Psoas muscle (tissue), 8 donors: ENCODE results near the gene NFE2. TPM values are rescaled to one million over a fixed set of nuclear protein-coding genes. Genes with fewer than 3 reads are reported as not detected.

ENCODE experiments used
- ATAC-seq, 4 donors: fragments of 200-7000 bp; cut with Tn5 transposase; one replicate each; pipeline ENCODE4 v1.9.1; 2020; ENCODE audit warnings: moderate library complexity in 3 of 4, mild to moderate bottlenecking in 2 of 4
- DNase-seq, 2 donors: peaks; one replicate each; pipeline ENCODE4 v3.0.0-alpha.2; 2020
- H3K27ac ChIP-seq: fragments of 200-600 bp; one replicate; pipeline ENCODE4 v1.8.0; 2022
- H3K27me3 ChIP-seq, 3 donors: fragments of 200-600 bp in 1 of 3; one replicate each; pipeline versions ENCODE4 v1.6.1 to v1.8.0; 2013 to 2022; ENCODE audit warnings: low read length in 2 of 3, mild to moderate bottlenecking in 2 of 3, moderate library complexity in 1 of 3; ENCODE audit not compliant: insufficient read depth in 3 of 3
- H3K36me3 ChIP-seq, 2 donors: fragments of 200-600 bp in 1 of 2; one replicate each; pipeline versions ENCODE4 v1.6.1 to v1.8.0; 2013 to 2022; ENCODE audit warnings: low read depth in 1 of 2, mild to moderate bottlenecking in 1 of 2, moderate library complexity in 1 of 2; ENCODE audit not compliant: insufficient read depth in 1 of 2
- H3K4me1 ChIP-seq: fragments of 200-600 bp; one replicate; pipeline ENCODE4 v1.8.0; 2022
- H3K4me3 ChIP-seq: fragments of 200-600 bp; one replicate; pipeline ENCODE4 v1.8.0; 2022; ENCODE audit warnings: mild to moderate bottlenecking
- H3K9me3 ChIP-seq: fragments of 200-600 bp; one replicate; pipeline ENCODE4 v1.8.0; 2022
- CTCF ChIP-seq: fragments of 200-600 bp; IDR thresholded peaks from one replicate; pipeline ENCODE4 v1.8.0; 2022; ENCODE audit warnings: antibody characterized with exemption
- WGBS, 3 donors: extraction: QIAGEN DNeasy Blood & Tissue Kit; methylation state at CpG; one replicate each; pipeline versions ENCODE4 v1.1.6 to v1.1.7; 2013; 5-methylcytosine and 5-hydroxymethylcytosine counted together
- intact Hi-C, 2 donors: fragments of 100-400 bp; cut with DNase I; formaldehyde crosslinking; loops; one replicate each; pipeline versions ENCODE4 v1.11.0 to v1.14.2; 2022
- polyA plus RNA-seq, 3 donors: library from polyadenylated mRNA; stranded (reverse); fragments of 200-250 nt; gene quantifications; one replicate each; pipeline ENCODE4 v1.2.3, GENCODE V29; 2013
- total RNA-seq, 4 donors: library from RNA; stranded (reverse); fragmentation: NEBNext Ultra II Directional in 2 of 4; extraction: Animal tissue kit (Norgen Biotek cat#: 25700) in 2 of 4; gene quantifications; one replicate each; pipeline versions ENCODE4 v1.2.1 to v1.2.4, GENCODE V29; 2021 to 2023
- donor health status: healthy with polysubstance abuse.
- donor health status: DM: no; HTN: no; CAD: no; lungs with moderate emphysema.
- donor health status: Bipolar disorder and iron deficiency.
- donor health status: healthy.
- donor health status: DM: yes; HTN: yes; CAD: no.
- donor health status: DM: no; HTN: no; CAD: no.
- donor health status: DM: no; HTN: no; CAD: no.
- donor health status: DM: yes; HTN: yes; CAD: no.

NFE2 gene
- total and polyA plus RNA-seq, 7 donors = 0.10 to 1.6 (median 0.30) TPM

DNA sequence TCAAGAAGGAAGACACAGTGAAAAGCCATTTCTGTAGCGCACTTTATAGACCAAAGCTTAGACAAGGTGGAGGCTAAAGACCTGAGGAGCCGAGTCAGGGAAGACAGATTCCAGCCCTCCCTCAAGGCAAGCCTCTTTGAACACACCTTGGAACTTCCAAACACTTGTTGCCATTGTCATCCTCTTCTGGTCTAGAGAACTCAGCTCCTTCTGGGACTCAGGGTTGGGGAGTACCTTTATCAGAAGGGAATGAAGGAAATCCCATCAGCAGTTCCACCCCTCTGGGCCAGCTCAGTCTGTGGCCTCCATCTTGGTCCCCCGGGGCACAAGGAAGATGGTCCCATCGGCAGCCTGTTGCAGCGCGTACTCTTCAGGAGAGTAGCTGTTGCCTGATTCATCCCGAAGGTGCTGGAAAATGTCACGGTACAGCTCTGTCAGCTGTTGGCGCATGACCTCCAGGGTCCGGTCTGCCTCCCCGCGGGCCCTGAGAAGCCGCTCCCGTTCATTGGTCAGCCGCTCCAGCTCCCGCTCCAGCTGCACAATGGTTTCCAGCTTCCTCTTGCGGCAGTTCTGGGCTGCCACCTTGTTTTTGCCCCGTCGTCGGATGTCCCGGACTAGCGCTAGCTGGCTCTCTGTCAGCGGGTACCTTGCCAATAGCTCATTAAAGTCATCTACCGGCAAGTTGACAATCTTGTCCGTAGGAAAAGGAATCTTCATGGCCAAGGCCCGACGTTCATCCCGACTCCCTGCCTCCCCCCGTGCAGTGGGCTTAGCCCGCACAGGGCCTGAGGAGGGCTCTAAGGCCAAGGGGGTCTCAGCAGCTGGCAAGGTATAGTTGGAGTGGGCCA, 8.5 kb downstream of the NFE2 start:
- ATAC-seq = no peak
- 84 to 92% (median 88%) methylated on average over 30 of the region's 30 CpGs for WGBS, 3 donors
- no peak for DNase-seq
- TF ChIP-seq CTCF = no peak
- H3K27me3 ChIP-seq = no peaks in the 10 kb centered on the region
- peaks cover 16% of the 10 kb centered on the region for H3K4me1 ChIP-seq
- no peak overlapping the region for H3K4me3 ChIP-seq
- no peak overlapping the region for H3K27ac ChIP-seq
- no peaks in the 10 kb centered on the region for H3K9me3 ChIP-seq
- H3K36me3 ChIP-seq = peaks cover under 1 to 9% of the 10 kb centered on the region in 2 donors
- intact Hi-C loops = loop anchor here (5.0 kb wide), 1 partner anchor 70 kb away; the partner anchor contains the start of gene GPR84 (in 2 of the 2)

DNA sequence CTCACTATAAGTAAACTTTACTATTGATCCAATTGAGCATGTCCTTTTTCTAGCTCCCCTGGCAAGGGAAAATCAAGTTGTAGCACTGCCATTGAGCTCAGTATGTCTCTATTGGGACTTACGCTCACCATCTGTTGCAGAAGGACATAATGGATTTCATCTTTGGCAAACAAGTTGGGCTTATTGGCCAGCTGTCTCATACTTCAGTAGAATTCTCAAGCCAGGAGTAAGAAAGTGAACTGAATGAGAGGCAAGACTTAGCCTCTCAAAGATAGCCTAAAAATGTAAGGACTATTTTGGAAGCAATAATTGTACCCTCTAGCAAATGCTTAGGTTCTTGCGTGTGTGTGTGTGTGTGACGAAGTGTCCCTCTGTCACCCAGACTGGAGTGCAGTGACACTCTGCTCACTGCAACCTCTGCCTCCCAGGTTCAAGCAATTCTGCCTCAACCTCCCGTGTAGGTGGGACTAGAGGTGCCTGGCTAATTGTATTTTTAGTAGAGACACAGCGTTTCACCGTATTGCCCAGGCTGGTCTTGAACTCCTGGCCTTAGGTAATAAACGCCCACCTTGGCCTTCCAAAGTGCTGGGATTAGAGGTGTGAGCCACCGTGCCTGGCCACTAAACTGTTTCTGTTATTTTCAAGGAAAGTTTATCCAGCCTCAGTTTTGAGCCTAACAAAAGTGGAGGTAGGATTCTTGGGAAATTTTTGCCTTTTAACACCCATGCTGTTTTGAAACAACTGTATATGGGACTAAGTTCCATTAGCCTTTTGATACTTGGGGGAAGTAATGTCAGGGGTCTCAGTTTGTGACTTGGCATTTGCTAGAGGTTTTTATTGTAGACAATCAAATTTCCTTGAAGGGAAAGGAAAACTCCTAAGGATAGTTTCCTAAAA, 13.3 kb downstream of the NFE2 start:
- TF ChIP-seq CTCF = no peak
- ATAC-seq (peak; percentile 15 to 32 (median 18)), DNase-seq (no peak)
- H3K36me3 ChIP-seq = peaks cover 15 to 57% of the 10 kb centered on the region in 2 donors
- WGBS, 3 donors = 44 to 61% (median 46%) methylated on average over 8 of the region's 8 CpGs
- H3K27me3 ChIP-seq = no peaks in the 10 kb centered on the region
- H3K4me3 ChIP-seq = peak overlapping the region; percentile 13
- H3K9me3 ChIP-seq = no peaks in the 10 kb centered on the region
- peaks cover 58% of the 10 kb centered on the region for H3K4me1 ChIP-seq
- peak overlapping the region; percentile 53 for H3K27ac ChIP-seq
- intact Hi-C loops = loop anchor here in 1 of 2 donors (5.0 kb wide), 1 partner anchor 40 kb away; the partner anchor contains the start of gene COPZ1

GRCh38 chr12:54286042-54287030, 14.5 kb downstream of the NFE2 start:
- peaks cover 67% of the 10 kb centered on the region for H3K4me1 ChIP-seq
- peak overlapping the region; percentile 98 for H3K4me3 ChIP-seq
- no peaks in the 10 kb centered on the region for H3K9me3 ChIP-seq
- intact Hi-C loops = loop anchor here in 1 of 2 donors (5.0 kb wide), 1 partner anchor 41 kb away; the partner anchor contains the start of gene COPZ1
- peak in 2 of 4 donors; percentile 21 to 25 for ATAC-seq
- H3K36me3 ChIP-seq = peaks cover 18 to 69% of the 10 kb centered on the region in 2 donors
- H3K27ac ChIP-seq = peak overlapping the region; percentile 53
- 39 to 62% (median 41%) methylated on average over 12 of the region's 12 CpGs for WGBS, 3 donors
- no peaks in the 10 kb centered on the region for H3K27me3 ChIP-seq
- TF ChIP-seq CTCF = no peak
- no peak for DNase-seq
